B cell (primary cell): ENCODE data around the gene OR13C9. TPM values are rescaled to one million over a fixed set of nuclear protein-coding genes. Genes with fewer than 3 reads are reported as not detected.

Experiments used
- ATAC-seq: fragments of 200-7000 bp; cut with Tn5 transposase; one replicate; pipeline ENCODE4 v1.10.0; 2021; ENCODE audit warnings: low read depth, mild to moderate bottlenecking, moderate number of reproducible peaks, moderate library complexity
- CTCF ChIA-PET: fragments of 350-600 bp; sonication (Branson Sonifier 250); formaldehyde crosslinking; loops from one replicate; lab custom pipeline; 2021; ENCODE audit warnings: antibody characterized with exemption, inconsistent platforms; lab: Charles Lee
- POLR2A ChIA-PET: fragments of 350-600 bp; sonication (Branson Sonifier 250); formaldehyde crosslinking; loops from one replicate; lab custom pipeline; 2021; ENCODE audit warnings: antibody characterized with exemption; lab: Charles Lee
- DNase-seq: peaks from one replicate; pipeline ENCODE4 v3.0.0; 2013
- H2AFZ ChIP-seq: 2 replicates; pipeline ENCODE4 v1.6.1; 2012; ENCODE audit warnings: mild to moderate bottlenecking, low read depth, low read length; ENCODE audit not compliant: insufficient read depth, poor library complexity, severe bottlenecking
- H3K27ac ChIP-seq, 2 donors: 1 replicate in 1 of 2; 2 replicates in 1 of 2; pipeline ENCODE4 v1.5.1; 2012 to 2013; ENCODE audit warnings: low read length in 2 of 2, mild to moderate bottlenecking in 2 of 2, moderate library complexity in 1 of 2
- H3K27me3 ChIP-seq, 4 experiments: fragments of 200-600 bp in 1 of 4; sonication (generic) in 1 of 4; replicated peaks in 1 of 4; 1 replicate in 2 of 4; 2 replicates in 2 of 4; pipeline versions ENCODE4 v1.6.1 to v1.7.0; 2013 to 2016; ENCODE audit warnings: low read length in 3 of 4, mild to moderate bottlenecking in 2 of 4, mixed read lengths in 1 of 4, moderate library complexity in 1 of 4; ENCODE audit not compliant: insufficient read depth in 4 of 4, control insufficient read depth in 3 of 4; ENCODE audit errors: control extremely low read depth in 1 of 4
- H3K36me3 ChIP-seq, 2 experiments: replicated peaks in 1 of 2; 1 replicate in 1 of 2; 2 replicates in 1 of 2; pipeline versions ENCODE4 v1.6.1 to v1.7.1; 2013; ENCODE audit warnings: low read length in 1 of 2; ENCODE audit not compliant: insufficient read depth in 2 of 2, control insufficient read depth in 1 of 2; ENCODE audit errors: control extremely low read depth in 1 of 2, extremely low read depth in 1 of 2
- H3K4me1 ChIP-seq, 2 donors: fragments of 200-600 bp in 1 of 2; sonication (generic) in 1 of 2; 1 replicate in 1 of 2; 2 replicates in 1 of 2; pipeline versions ENCODE4 v1.5.1 to v1.6.1; 2013 to 2017; ENCODE audit warnings: low read length in 2 of 2; ENCODE audit not compliant: control insufficient read depth in 2 of 2, insufficient read depth in 2 of 2
- H3K4me2 ChIP-seq: replicated peaks from 2 replicates; pipeline ENCODE3; 2012; ENCODE audit warnings: mild to moderate bottlenecking, low read depth, low read length; ENCODE audit not compliant: poor library complexity, severe bottlenecking
- H3K4me3 ChIP-seq, 5 experiments: fragments of 200-600 bp in 1 of 5; sonication (generic) in 1 of 5; 1 replicate in 3 of 5; 2 replicates in 2 of 5; pipeline versions ENCODE4 v1.5.1 to v1.7.0; 2011 to 2016; ENCODE audit warnings: low read length in 4 of 5, mild to moderate bottlenecking in 4 of 5, low read depth in 2 of 5, control low read depth in 1 of 5, moderate library complexity in 1 of 5; ENCODE audit not compliant: insufficient read depth in 1 of 5; ENCODE audit errors: control extremely low read depth in 1 of 5, extremely low read depth in 1 of 5
- H3K79me2 ChIP-seq: fragments of 200-600 bp; sonication (generic); one replicate; pipeline ENCODE4 v1.6.0; 2016; ENCODE audit warnings: low read length; ENCODE audit not compliant: control insufficient read depth, insufficient read depth
- H3K9ac ChIP-seq: fragments of 200-600 bp; sonication (generic); 2 replicates; pipeline ENCODE4 v1.6.1; 2017; ENCODE audit warnings: mild to moderate bottlenecking, low read length, moderate library complexity
- H3K9me3 ChIP-seq, 3 donors: one replicate each; pipeline versions ENCODE4 v1.6.1 to v1.7.1; 2013; ENCODE audit warnings: low read length in 2 of 3; ENCODE audit not compliant: control insufficient read depth in 2 of 3, insufficient read depth in 1 of 3; ENCODE audit errors: control extremely low read depth in 1 of 3
- H4K20me1 ChIP-seq: 2 replicates; pipeline ENCODE4 v1.6.0; 2012; ENCODE audit warnings: mild to moderate bottlenecking, low read length; ENCODE audit not compliant: insufficient read depth, control insufficient read depth, poor library complexity, severe bottlenecking
- H3K27ac Mint-ChIP-seq: one replicate; pipeline ENCODE4 v1.8.0; 2021; ENCODE audit warnings: mixed read lengths
- H3K27me3 Mint-ChIP-seq: one replicate; pipeline ENCODE4 v1.8.0; 2021; ENCODE audit warnings: mixed read lengths
- H3K4me1 Mint-ChIP-seq: one replicate; pipeline ENCODE4 v1.8.0; 2021; ENCODE audit warnings: mixed read lengths
- H3K4me3 Mint-ChIP-seq: one replicate; pipeline ENCODE4 v1.8.0; 2021; ENCODE audit warnings: mixed read lengths
- H3K9me3 Mint-ChIP-seq: one replicate; pipeline ENCODE4 v1.8.0; 2022; ENCODE audit warnings: mixed read lengths; ENCODE audit not compliant: insufficient read depth
- EZH2 ChIP-seq: IDR thresholded peaks from 2 replicates; pipeline ENCODE4 v1.6.1; 2012; ENCODE audit warnings: borderline replicate concordance, low read depth, mild to moderate bottlenecking, moderate library complexity, low read length; ENCODE audit not compliant: insufficient read depth, poor library complexity, severe bottlenecking
- WGBS: methylation state at CpG from one replicate; pipeline ENCODE4 v1.1.5; 2013; ENCODE audit warnings: missing lambda C conversion rate; ENCODE audit not compliant: insufficient coverage; 5-methylcytosine and 5-hydroxymethylcytosine counted together
- intact Hi-C: fragments of 100-400 bp; cut with micrococcal nuclease; formaldehyde crosslinking; loops from one replicate; pipeline ENCODE4 v1.10.0; 2022
- polyA plus RNA-seq: library from polyadenylated mRNA; depleted of rRNA; stranded (reverse); fragments of >200 nt; gene quantifications from 2 replicates; pipeline ENCODE4 v1.2.3, GENCODE V29; 2012
- total RNA-seq, 2 donors: library from RNA; stranded (reverse); fragments of 120-200 nt in 1 of 2; gene quantifications; 1 replicate in 1 of 2; 2 replicates in 1 of 2; pipeline versions ENCODE4 v1.2.3 to v1.2.4, GENCODE V29; 2013 to 2022
- TF ChIP-seq, protein P1 (sequence below): fragments of 200-600 bp; IDR thresholded peaks from one replicate; pipeline ENCODE4 v1.8.0; 2022; ENCODE audit warnings: antibody characterized with exemption, mild to moderate bottlenecking

Gene OR13C9
- total and polyA plus RNA-seq, 2 donors (not counting 1 experiment from before 2014, with no cell fraction given): not detected

DNA sequence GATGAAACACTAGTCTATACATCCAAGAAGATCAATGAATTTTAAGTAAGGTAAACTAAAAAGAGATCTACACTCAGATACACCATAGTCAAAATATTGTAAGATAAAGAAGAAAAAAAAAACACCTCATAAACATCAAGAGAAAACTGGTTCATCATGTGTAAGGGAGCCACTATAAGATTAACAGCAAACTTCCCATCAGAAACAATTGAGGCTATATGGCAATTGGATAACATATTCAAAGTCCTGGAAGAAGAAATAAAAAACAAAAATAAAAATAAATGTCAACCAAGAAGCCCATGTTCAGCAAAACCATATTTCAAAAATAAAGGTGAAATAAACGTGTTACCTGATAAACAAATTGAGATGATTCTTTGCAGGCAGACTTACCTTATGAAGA is 45.4 kb downstream of the OR13C9 start:
- Histone ChIP-seq H4K20me1 (no peaks in the 10 kb centered on the region), H3K4me2 (no peak overlapping the region), H3K9ac (no peak overlapping the region), H3K4me3 (no peak overlapping the region), H2AFZ (no peak overlapping the region), H3K27me3 (no peaks in the 10 kb centered on the region), H3K27ac (no peak overlapping the region), H3K36me3 (no peaks in the 10 kb centered on the region), H3K79me2 (no peaks in the 10 kb centered on the region), H3K4me1 (no peaks in the 10 kb centered on the region), H3K9me3 (peaks cover 0 to 4% (median 0%) of the 10 kb centered on the region in 3 donors)
- ATAC-seq (no peak), DNase-seq (no peak)
- CTCF ChIA-PET: no interaction called here
- WGBS: no CpG with 5 or more reads among the region's 1 CpG
- Mint-ChIP-seq H3K4me1 (no peaks in the 10 kb centered on the region), H3K27me3 (no peaks in the 10 kb centered on the region), H3K27ac (no peak overlapping the region), H3K4me3 (no peak overlapping the region), H3K9me3 (peaks cover 11% of the 10 kb centered on the region)
- TF ChIP-seq, protein P1, sequence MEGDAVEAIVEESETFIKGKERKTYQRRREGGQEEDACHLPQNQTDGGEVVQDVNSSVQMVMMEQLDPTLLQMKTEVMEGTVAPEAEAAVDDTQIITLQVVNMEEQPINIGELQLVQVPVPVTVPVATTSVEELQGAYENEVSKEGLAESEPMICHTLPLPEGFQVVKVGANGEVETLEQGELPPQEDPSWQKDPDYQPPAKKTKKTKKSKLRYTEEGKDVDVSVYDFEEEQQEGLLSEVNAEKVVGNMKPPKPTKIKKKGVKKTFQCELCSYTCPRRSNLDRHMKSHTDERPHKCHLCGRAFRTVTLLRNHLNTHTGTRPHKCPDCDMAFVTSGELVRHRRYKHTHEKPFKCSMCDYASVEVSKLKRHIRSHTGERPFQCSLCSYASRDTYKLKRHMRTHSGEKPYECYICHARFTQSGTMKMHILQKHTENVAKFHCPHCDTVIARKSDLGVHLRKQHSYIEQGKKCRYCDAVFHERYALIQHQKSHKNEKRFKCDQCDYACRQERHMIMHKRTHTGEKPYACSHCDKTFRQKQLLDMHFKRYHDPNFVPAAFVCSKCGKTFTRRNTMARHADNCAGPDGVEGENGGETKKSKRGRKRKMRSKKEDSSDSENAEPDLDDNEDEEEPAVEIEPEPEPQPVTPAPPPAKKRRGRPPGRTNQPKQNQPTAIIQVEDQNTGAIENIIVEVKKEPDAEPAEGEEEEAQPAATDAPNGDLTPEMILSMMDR: no peak
- no peak for TF ChIP-seq EZH2
- POLR2A ChIA-PET: no interaction called here
- intact Hi-C loops: no loop called here

DNA sequence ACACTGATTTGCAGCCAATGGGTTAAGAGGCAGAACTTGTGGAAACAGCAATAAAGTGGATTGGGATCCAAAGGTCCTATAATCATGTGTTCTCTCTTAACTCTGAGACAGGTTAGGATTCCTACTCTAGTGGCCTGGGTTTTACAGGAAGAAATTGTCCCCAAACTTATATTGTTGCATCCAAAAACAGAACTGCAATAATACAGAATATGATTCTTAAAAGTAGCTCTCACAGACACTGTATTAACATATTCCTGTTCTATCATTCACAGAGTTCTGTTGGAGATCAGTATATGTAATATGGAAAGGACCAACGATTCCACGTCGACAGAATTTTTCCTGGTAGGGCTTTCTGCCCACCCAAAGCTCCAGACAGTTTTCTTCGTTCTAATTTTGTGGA is 49.1 kb downstream of the OR13C9 start, which contains the start of gene OR13C8:
TSS of gene OR13C8 (plus strand) at position 301 of the 400 bp plus-strand sequence. CDS start at position 301, 0 bp downstream.
- Histone ChIP-seq H3K4me2 (no peak within 1 kb of the TSS), H3K9me3 (peaks cover 0 to 4% (median 0%) of the 10 kb centered on the region in 3 donors), H3K27me3 (no peaks in the 10 kb centered on the region), H2AFZ (no peak within 1 kb of the TSS), H3K36me3 (no peaks in the 10 kb centered on the region), H3K4me1 (no peaks in the 10 kb centered on the region), H3K4me3 (no peak within 1 kb of the TSS), H3K27ac (no peak within 1 kb of the TSS), H3K79me2 (no peaks in the 10 kb centered on the region), H3K9ac (no peak within 1 kb of the TSS), H4K20me1 (no peaks in the 10 kb centered on the region)
- CTCF ChIA-PET: no interaction called here
- peaks cover 11% of the 10 kb centered on the region for H3K9me3 Mint-ChIP-seq
- intact Hi-C loops: no loop called here
- no peak within 1 kb of the TSS for H3K27ac Mint-ChIP-seq
- no peaks in the 10 kb centered on the region for H3K4me1 Mint-ChIP-seq
- 70% methylated on average over 2 of the region's 4 CpGs for WGBS
- H3K27me3 Mint-ChIP-seq: no peaks in the 10 kb centered on the region
- DNase-seq: no peak
- TF ChIP-seq, protein P1: no peak
- TF ChIP-seq EZH2: no peak
- POLR2A ChIA-PET: no interaction called here
- no peak within 1 kb of the TSS for H3K4me3 Mint-ChIP-seq
- ATAC-seq: no peak

Other genes with a start within 250 kb of the OR13C9 start
- not detected in 2 replicates for gene OR13F1, start 113.9 kb downstream of the OR13C9 start, total RNA-seq
- gene OR13F1, start 113.9 kb downstream of the OR13C9 start, polyA plus RNA-seq: not detected in 2 replicates
- not detected in 2 replicates for gene OR13C4, start 91.0 kb downstream of the OR13C9 start, total RNA-seq
- not detected in 2 replicates for gene OR13C4, start 91.0 kb downstream of the OR13C9 start, polyA plus RNA-seq
- not detected in 2 replicates for gene OR13C3, start 81.3 kb downstream of the OR13C9 start, total RNA-seq
- not detected in 2 replicates for gene OR13C3, start 81.3 kb downstream of the OR13C9 start, polyA plus RNA-seq
- not detected in 2 replicates for gene OR13C8, start 49.0 kb downstream of the OR13C9 start, total RNA-seq
- gene OR13C8, start 49.0 kb downstream of the OR13C9 start, polyA plus RNA-seq: not detected in 2 replicates
- gene OR13C5, start 18.8 kb downstream of the OR13C9 start, total RNA-seq: not detected in 2 replicates
- gene OR13C5, start 18.8 kb downstream of the OR13C9 start, polyA plus RNA-seq: 0.20 TPM in 1 of 2 replicates, not detected in the other
- gene OR13C2, start 12.6 kb downstream of the OR13C9 start, total RNA-seq: not detected in 2 replicates
- gene OR13C2, start 12.6 kb downstream of the OR13C9 start, polyA plus RNA-seq: not detected in 2 replicates
- gene OR13D1, start 76.3 kb upstream of the OR13C9 start, total RNA-seq: not detected in 2 replicates
- not detected in 2 replicates for gene OR13D1, start 76.3 kb upstream of the OR13C9 start, polyA plus RNA-seq
- gene NIPSNAP3A, start 129.5 kb upstream of the OR13C9 start, total RNA-seq: 20.8 and 23.6 TPM in 2 replicates
- gene NIPSNAP3A, start 129.5 kb upstream of the OR13C9 start, polyA plus RNA-seq: 6.7 and 9.4 TPM in 2 replicates
- 30.1 and 30.2 TPM in 2 replicates for gene NIPSNAP3B, start 145.9 kb upstream of the OR13C9 start, total RNA-seq
- 7.4 and 7.9 TPM in 2 replicates for gene NIPSNAP3B, start 145.9 kb upstream of the OR13C9 start, polyA plus RNA-seq